Tibial nerve (tissue), 3 donors: ENCODE data around the gene HES6.

Experiments used
- POLR2A ChIP-seq, 2 donors: fragments of 450-650 bp; IDR thresholded peaks; one replicate each; pipeline ENCODE4 v1.6.1; 2017; ENCODE audit warnings: antibody characterized with exemption in 2 of 2, mild to moderate bottlenecking in 2 of 2, moderate library complexity in 2 of 2
- TF ChIP-seq, protein P1 (sequence below), 5 experiments: fragments of 200-600 bp in 3 of 5; fragments of 450-650 bp in 2 of 5; sonication (generic) in 3 of 5; IDR thresholded peaks; one replicate each; pipeline ENCODE4 v1.5.1; 2016 to 2019; ENCODE audit warnings: antibody characterized with exemption in 5 of 5, mild to moderate bottlenecking in 3 of 5, moderate library complexity in 2 of 5

DNA sequence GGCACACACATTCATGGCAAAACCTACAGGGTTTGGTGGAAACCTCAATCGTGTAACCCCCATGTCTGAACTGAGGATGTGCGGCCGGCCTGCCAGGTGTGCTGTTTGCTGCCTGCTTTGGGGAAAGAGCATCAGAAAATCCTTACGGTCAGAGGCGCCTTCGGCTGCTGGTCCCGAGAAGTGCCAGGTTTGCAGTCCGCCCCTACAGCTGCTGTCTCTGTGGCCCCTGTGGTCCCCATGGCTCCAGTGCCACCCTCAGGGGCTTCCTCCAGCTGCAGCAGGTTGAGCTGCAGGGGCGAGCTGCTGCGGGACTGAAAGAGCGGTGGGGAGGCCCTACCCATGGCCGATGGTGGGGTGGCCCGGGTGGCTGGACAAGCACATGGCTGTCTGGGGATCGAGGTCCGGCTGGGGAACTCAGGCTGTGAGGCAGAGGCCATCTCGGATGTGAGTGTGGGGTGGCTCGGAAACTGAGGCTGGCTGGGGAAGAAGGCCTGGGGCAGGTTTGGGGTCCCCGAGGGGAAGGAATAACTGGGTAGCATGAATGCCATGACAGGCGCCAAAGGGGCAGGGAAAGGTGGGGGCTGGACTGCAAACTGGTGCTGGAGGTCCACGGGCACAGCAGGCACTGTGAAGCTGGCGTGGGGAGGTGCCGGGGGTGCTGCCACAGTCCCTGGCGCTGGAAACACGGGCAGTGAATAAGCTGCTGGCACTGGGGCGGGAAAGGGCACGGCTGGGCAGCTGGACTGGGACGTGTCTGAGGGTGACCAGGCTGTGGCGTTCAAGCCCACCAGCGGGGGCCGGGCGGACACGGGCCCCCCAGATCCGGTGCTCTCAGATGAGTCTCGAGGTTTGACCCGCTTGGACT is 13.2 kb upstream of the HES6 start:
- TF ChIP-seq POLR2A (IDR thresholded peaks at IDR 0.05): no peak
- TF ChIP-seq, protein P1, sequence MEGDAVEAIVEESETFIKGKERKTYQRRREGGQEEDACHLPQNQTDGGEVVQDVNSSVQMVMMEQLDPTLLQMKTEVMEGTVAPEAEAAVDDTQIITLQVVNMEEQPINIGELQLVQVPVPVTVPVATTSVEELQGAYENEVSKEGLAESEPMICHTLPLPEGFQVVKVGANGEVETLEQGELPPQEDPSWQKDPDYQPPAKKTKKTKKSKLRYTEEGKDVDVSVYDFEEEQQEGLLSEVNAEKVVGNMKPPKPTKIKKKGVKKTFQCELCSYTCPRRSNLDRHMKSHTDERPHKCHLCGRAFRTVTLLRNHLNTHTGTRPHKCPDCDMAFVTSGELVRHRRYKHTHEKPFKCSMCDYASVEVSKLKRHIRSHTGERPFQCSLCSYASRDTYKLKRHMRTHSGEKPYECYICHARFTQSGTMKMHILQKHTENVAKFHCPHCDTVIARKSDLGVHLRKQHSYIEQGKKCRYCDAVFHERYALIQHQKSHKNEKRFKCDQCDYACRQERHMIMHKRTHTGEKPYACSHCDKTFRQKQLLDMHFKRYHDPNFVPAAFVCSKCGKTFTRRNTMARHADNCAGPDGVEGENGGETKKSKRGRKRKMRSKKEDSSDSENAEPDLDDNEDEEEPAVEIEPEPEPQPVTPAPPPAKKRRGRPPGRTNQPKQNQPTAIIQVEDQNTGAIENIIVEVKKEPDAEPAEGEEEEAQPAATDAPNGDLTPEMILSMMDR (IDR thresholded peaks at IDR 0.05): no peak
